Calu3 (cell line): ENCODE results near the gene KRTAP20-2. TPM values are rescaled to one million over a fixed set of nuclear protein-coding genes. Genes with fewer than 3 reads are reported as not detected.

Source experiments
- BruUV-seq: library from RNA; stranded (reverse); fragments of 400-500 nt; replicated peaks from 2 replicates; lab custom pipeline; 2021; lab: Mats Ljungman, UMichigan
- CTCF ChIA-PET: fragments of 300-600 bp; sonication (Branson Sonifier 250); formaldehyde crosslinking; loops from one replicate; lab custom pipeline; 2022; ENCODE audit warnings: antibody characterized with exemption; lab: Charles Lee
- DNase-seq: peaks from one replicate; pipeline ENCODE4 v3.0.0; 2022
- H3K27ac Mint-ChIP-seq: one replicate; pipeline ENCODE4 v1.8.0; 2022; ENCODE audit warnings: mixed read lengths; ENCODE audit not compliant: unreplicated experiment
- H3K27me3 Mint-ChIP-seq: one replicate; pipeline ENCODE4 v1.8.0; 2022; ENCODE audit warnings: mixed read lengths; ENCODE audit not compliant: unreplicated experiment
- H3K36me3 Mint-ChIP-seq: one replicate; pipeline ENCODE4 v1.8.0; 2022; ENCODE audit warnings: mild to moderate bottlenecking, moderate library complexity, mixed read lengths; ENCODE audit not compliant: insufficient read depth, unreplicated experiment
- H3K4me1 Mint-ChIP-seq: one replicate; pipeline ENCODE4 v1.8.0; 2022; ENCODE audit warnings: mild to moderate bottlenecking, low read depth, mixed read lengths; ENCODE audit not compliant: unreplicated experiment
- H3K4me3 Mint-ChIP-seq: one replicate; pipeline ENCODE4 v1.8.0; 2022; ENCODE audit warnings: mild to moderate bottlenecking, low read depth, moderate library complexity, mixed read lengths; ENCODE audit not compliant: unreplicated experiment
- H3K9me3 Mint-ChIP-seq: one replicate; pipeline ENCODE4 v1.8.0; 2022; ENCODE audit warnings: low read depth, mixed read lengths; ENCODE audit not compliant: unreplicated experiment
- intact Hi-C: fragments of 100-400 bp; cut with micrococcal nuclease; formaldehyde crosslinking; loops from one replicate; pipeline ENCODE4 v1.10.0; 2022; ENCODE audit not compliant: unreplicated experiment
- total RNA-seq: library from RNA; stranded (reverse); gene quantifications from 2 replicates; pipeline ENCODE4 v1.2.3, GENCODE V29; 2022
- TF ChIP-seq, protein P1 (sequence below): fragments of 200-600 bp; IDR thresholded peaks from one replicate; pipeline ENCODE4 v1.8.0; 2022; ENCODE audit warnings: antibody characterized with exemption; ENCODE audit not compliant: unreplicated experiment

KRTAP20-2 gene
- total RNA-seq, 1 experiment from 2014 or later = not detected

DNA sequence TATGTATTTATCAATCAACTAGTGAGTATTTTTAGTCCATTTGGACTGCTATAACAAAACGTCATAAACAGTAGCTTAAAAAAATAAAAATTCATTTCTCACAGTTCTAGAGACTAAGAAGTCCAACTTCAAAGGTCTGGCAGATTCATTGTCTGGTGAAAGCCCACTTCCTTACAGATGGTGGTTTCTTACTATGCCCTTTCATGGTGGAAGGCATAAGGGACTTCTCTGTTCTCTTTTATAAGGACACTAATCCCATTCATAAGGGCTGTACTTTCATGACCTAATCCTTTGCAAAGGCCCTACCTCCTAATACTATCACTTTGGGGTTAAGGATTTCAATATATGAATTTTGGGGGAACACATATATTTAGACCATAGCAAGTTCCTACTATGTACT lies 45.6 kb downstream of the KRTAP20-2 start:
- H3K9me3 Mint-ChIP-seq = peaks cover 18% of the 10 kb centered on the region
- BruUV-seq = no TSS peak
- H3K27me3 Mint-ChIP-seq = no peaks in the 10 kb centered on the region
- no peak overlapping the region for H3K4me3 Mint-ChIP-seq
- no peak for DNase-seq
- H3K36me3 Mint-ChIP-seq = no peaks in the 10 kb centered on the region
- H3K27ac Mint-ChIP-seq = no peak overlapping the region
- intact Hi-C loops = no loop called here
- TF ChIP-seq, protein P1, sequence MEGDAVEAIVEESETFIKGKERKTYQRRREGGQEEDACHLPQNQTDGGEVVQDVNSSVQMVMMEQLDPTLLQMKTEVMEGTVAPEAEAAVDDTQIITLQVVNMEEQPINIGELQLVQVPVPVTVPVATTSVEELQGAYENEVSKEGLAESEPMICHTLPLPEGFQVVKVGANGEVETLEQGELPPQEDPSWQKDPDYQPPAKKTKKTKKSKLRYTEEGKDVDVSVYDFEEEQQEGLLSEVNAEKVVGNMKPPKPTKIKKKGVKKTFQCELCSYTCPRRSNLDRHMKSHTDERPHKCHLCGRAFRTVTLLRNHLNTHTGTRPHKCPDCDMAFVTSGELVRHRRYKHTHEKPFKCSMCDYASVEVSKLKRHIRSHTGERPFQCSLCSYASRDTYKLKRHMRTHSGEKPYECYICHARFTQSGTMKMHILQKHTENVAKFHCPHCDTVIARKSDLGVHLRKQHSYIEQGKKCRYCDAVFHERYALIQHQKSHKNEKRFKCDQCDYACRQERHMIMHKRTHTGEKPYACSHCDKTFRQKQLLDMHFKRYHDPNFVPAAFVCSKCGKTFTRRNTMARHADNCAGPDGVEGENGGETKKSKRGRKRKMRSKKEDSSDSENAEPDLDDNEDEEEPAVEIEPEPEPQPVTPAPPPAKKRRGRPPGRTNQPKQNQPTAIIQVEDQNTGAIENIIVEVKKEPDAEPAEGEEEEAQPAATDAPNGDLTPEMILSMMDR = no peak
- CTCF ChIA-PET = no interaction called here
- no peaks in the 10 kb centered on the region for H3K4me1 Mint-ChIP-seq

DNA sequence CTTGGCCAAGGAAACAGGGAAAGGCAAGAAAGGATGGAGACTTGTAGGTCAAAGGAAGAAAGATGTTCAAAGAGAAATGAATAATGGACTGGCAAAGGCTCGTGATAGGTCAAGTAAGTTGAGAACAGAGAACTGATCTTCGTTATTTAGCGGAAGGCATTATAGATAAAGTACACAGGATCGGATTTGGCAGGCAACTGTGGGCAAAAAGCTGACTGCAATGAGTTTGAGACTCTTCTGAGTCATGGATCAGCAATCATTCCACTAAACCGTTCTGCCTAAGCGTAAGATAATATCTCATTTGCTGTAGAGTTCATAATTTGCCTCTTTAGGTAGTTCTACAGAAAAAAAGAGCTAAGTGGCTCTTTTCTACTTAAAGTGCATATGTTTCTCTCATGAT lies 49.5 kb downstream of the KRTAP20-2 start:
- Mint-ChIP-seq H3K4me3 (no peak overlapping the region), H3K4me1 (no peaks in the 10 kb centered on the region), H3K27ac (no peak overlapping the region), H3K27me3 (no peaks in the 10 kb centered on the region), H3K9me3 (peaks cover 15% of the 10 kb centered on the region), H3K36me3 (no peaks in the 10 kb centered on the region)
- DNase-seq = no peak
- no TSS peak for BruUV-seq
- CTCF ChIA-PET = no interaction called here
- intact Hi-C loops = no loop called here
- TF ChIP-seq, protein P1 = no peak

Other genes with a start within 250 kb of the KRTAP20-2 start
- not detected in 2 replicates for gene KRTAP13-1, start 239.2 kb upstream of the KRTAP20-2 start, total RNA-seq
- not detected in 2 replicates for gene KRTAP13-3, start 209.3 kb upstream of the KRTAP20-2 start, total RNA-seq
- gene KRTAP13-4, start 205.0 kb upstream of the KRTAP20-2 start, total RNA-seq = not detected in 2 replicates
- gene KRTAP15-1, start 194.9 kb upstream of the KRTAP20-2 start, total RNA-seq = not detected in 2 replicates
- not detected in 2 replicates for gene KRTAP19-1, start 154.8 kb upstream of the KRTAP20-2 start, total RNA-seq
- gene KRTAP19-2, start 147.8 kb upstream of the KRTAP20-2 start, total RNA-seq = not detected in 2 replicates
- gene KRTAP19-3, start 143.2 kb upstream of the KRTAP20-2 start, total RNA-seq = not detected in 2 replicates
- gene KRTAP19-4, start 138.0 kb upstream of the KRTAP20-2 start, total RNA-seq = not detected in 2 replicates
- gene KRTAP19-5, start 133.1 kb upstream of the KRTAP20-2 start, total RNA-seq = not detected in 2 replicates
- gene KRTAP19-6, start 93.3 kb upstream of the KRTAP20-2 start, total RNA-seq = not detected in 2 replicates
- gene KRTAP19-7, start 73.9 kb upstream of the KRTAP20-2 start, total RNA-seq = not detected in 2 replicates
- not detected in 2 replicates for gene KRTAP22-2, start 44.8 kb upstream of the KRTAP20-2 start, total RNA-seq
- gene KRTAP6-3, start 42.8 kb upstream of the KRTAP20-2 start, total RNA-seq = not detected in 2 replicates
- gene KRTAP6-2, start 36.3 kb upstream of the KRTAP20-2 start, total RNA-seq = not detected in 2 replicates
- not detected in 2 replicates for gene KRTAP22-1, start 34.1 kb upstream of the KRTAP20-2 start, total RNA-seq
- not detected in 2 replicates for gene KRTAP6-1, start 21.3 kb upstream of the KRTAP20-2 start, total RNA-seq
- gene KRTAP20-1, start 18.8 kb upstream of the KRTAP20-2 start, total RNA-seq = not detected in 2 replicates
- gene KRTAP20-4, start 14.6 kb upstream of the KRTAP20-2 start, total RNA-seq = not detected in 2 replicates
- gene KRTAP20-3, start 7.7 kb downstream of the KRTAP20-2 start, total RNA-seq = not detected in 2 replicates
- not detected in 2 replicates for gene KRTAP21-3, start 83.6 kb downstream of the KRTAP20-2 start, total RNA-seq
- not detected in 2 replicates for gene KRTAP21-2, start 112.1 kb downstream of the KRTAP20-2 start, total RNA-seq
- not detected in 2 replicates for gene KRTAP21-1, start 120.2 kb downstream of the KRTAP20-2 start, total RNA-seq
- gene KRTAP8-1, start 178.1 kb downstream of the KRTAP20-2 start, total RNA-seq = not detected in 2 replicates
- gene KRTAP7-1, start 194.6 kb downstream of the KRTAP20-2 start, total RNA-seq = not detected in 2 replicates
- not detected in 2 replicates for gene KRTAP11-1, start 246.4 kb downstream of the KRTAP20-2 start, total RNA-seq